K562 (cell line): Measurements from ENCODE around the gene AP2S1. TPM values are rescaled to one million over a fixed set of nuclear protein-coding genes. Genes with fewer than 3 reads are reported as not detected.
A peak's percentile ranks its signal among the peaks of the same experiment; 100 is the strongest.

ENCODE experiments used
- ATAC-seq: fragments of 200-7000 bp; cut with Tn5 transposase; 3 replicates; pipeline ENCODE4 v1.9.1; 2020; ENCODE audit warnings: moderate library complexity
- BruUV-seq: library from RNA; stranded (reverse); fragments of 400-500 nt; replicated peaks from 2 replicates; lab custom pipeline; 2021; lab: Mats Ljungman, UMichigan
- CTCF ChIA-PET: fragments of 300-600 bp; formaldehyde crosslinking; extraction: SDS; loops from one replicate; lab custom pipeline; 2021; ENCODE audit warnings: low intra/inter-chr PET ratio; lab: Yijun Ruan, JAX
- POLR2A ChIA-PET: fragments of 300-600, 350-650 bp; sonication (Branson Sonifier 250); formaldehyde crosslinking; extraction: SDS; loops from one replicate; lab custom pipeline; 2021; ENCODE audit warnings: antibody characterized with exemption, inconsistent platforms; lab: Yijun Ruan, JAX
- DNase-seq, 4 experiments: peaks; one replicate each; pipeline versions ENCODE4 v3.0.0 to v3.0.0-alpha.2; 2011 to 2018; ENCODE audit warnings: low spot score in 3 of 4, mixed read lengths in 3 of 4; ENCODE audit errors: extremely low read depth in 1 of 4
- FAIRE-seq: peaks from 2 replicates; lab custom pipeline; 2011; peaks lifted over from hg19 to GRCh38; lab: Jason Lieb, UNC
- H2AFZ ChIP-seq: 2 replicates; pipeline ENCODE4 v1.6.0; 2011; ENCODE audit warnings: low read depth, low read length, control low read depth, inconsistent platforms
- H3K27ac ChIP-seq: fragments of 200-600 bp; 3 replicates; pipeline ENCODE4 v1.8.0; 2011; ENCODE audit warnings: low read depth, mild to moderate bottlenecking, control low read depth, inconsistent platforms, low read length, moderate library complexity, mixed read lengths; ENCODE audit errors: extremely low read depth
- H3K27me3 ChIP-seq, 2 experiments: fragments of 300-600 bp in 1 of 2; 2 replicates in 1 of 2; 3 replicates in 1 of 2; pipeline versions ENCODE4 v1.6.0 to v1.8.0; 2011; ENCODE audit warnings: inconsistent platforms in 2 of 2, low read length in 2 of 2, mild to moderate bottlenecking in 1 of 2, mixed read lengths in 1 of 2, moderate library complexity in 1 of 2; ENCODE audit not compliant: control insufficient read depth in 2 of 2, insufficient read depth in 2 of 2
- H3K36me3 ChIP-seq: fragments of 300-600 bp; 3 replicates; pipeline ENCODE4 v1.8.0; 2011; ENCODE audit warnings: mild to moderate bottlenecking, low read length, inconsistent platforms; ENCODE audit not compliant: control insufficient read depth, insufficient read depth
- H3K4me1 ChIP-seq, 2 experiments: fragments of 200-600 bp in 1 of 2; replicated peaks in 1 of 2; 2 replicates in 1 of 2; 3 replicates in 1 of 2; pipeline versions ENCODE4 v1.5.1 to v1.8.0; 2011; ENCODE audit warnings: inconsistent platforms in 2 of 2, low read length in 2 of 2, mild to moderate bottlenecking in 1 of 2, mixed read lengths in 1 of 2, moderate library complexity in 1 of 2; ENCODE audit not compliant: control insufficient read depth in 2 of 2, insufficient read depth in 2 of 2
- H3K4me2 ChIP-seq: 2 replicates; pipeline ENCODE4 v1.6.1; 2011; ENCODE audit warnings: low read length, control low read depth, inconsistent platforms, mixed read lengths; ENCODE audit not compliant: insufficient read depth
- H3K4me3 ChIP-seq: fragments of 200-600 bp; sonication (generic), shearing (Covaris generic); 2 replicates; pipeline ENCODE4 v1.5.1; 2016; ENCODE audit warnings: control low read depth, inconsistent platforms
- H3K79me2 ChIP-seq: fragments of 200-600 bp; 3 replicates; pipeline ENCODE4 v1.8.0; 2011; ENCODE audit warnings: low read length, inconsistent platforms; ENCODE audit not compliant: control insufficient read depth, insufficient read depth
- H3K9ac ChIP-seq, 2 experiments: 2 replicates each; pipeline versions ENCODE4 v1.6.0 to v1.6.1; 2011; ENCODE audit warnings: low read depth in 2 of 2, low read length in 2 of 2, control low read depth in 1 of 2, inconsistent platforms in 1 of 2, mild to moderate bottlenecking in 1 of 2, mixed read lengths in 1 of 2; ENCODE audit not compliant: insufficient read depth in 1 of 2
- H3K9me1 ChIP-seq: one replicate; pipeline ENCODE4 v1.6.0; 2011; ENCODE audit warnings: inconsistent platforms, mild to moderate bottlenecking, low read length, moderate library complexity; ENCODE audit not compliant: control insufficient read depth, insufficient read depth
- H3K9me3 ChIP-seq: replicated peaks from 2 replicates; pipeline ENCODE4 v1.5.1; 2011; ENCODE audit warnings: low read depth, low read length, inconsistent platforms; ENCODE audit not compliant: control insufficient read depth, insufficient read depth
- H4K20me1 ChIP-seq: replicated peaks from 2 replicates; pipeline ENCODE4 v1.6.1; 2011; ENCODE audit warnings: low read length, inconsistent platforms, mixed read lengths; ENCODE audit not compliant: control insufficient read depth, insufficient read depth
- ADNP ChIP-seq: fragments of 200-800 bp; sonication (Bioruptor generic); IDR thresholded peaks from 2 replicates; pipeline ENCODE4 v1.6.1; 2016; ENCODE audit warnings: missing genetic modification characterization, missing compliant biosample characterization
- BCOR ChIP-seq: fragments of 450-650 bp; IDR thresholded peaks from 2 replicates; pipeline ENCODE4 v1.6.1; 2016
- BRF1 ChIP-seq: IDR thresholded peaks from 3 replicates; pipeline ENCODE4 v1.6.1; 2011; ENCODE audit warnings: borderline replicate concordance, mild to moderate bottlenecking; ENCODE audit not compliant: insufficient read length; ENCODE audit errors: extremely low read depth
- CBX1 ChIP-seq: sonication (generic); IDR thresholded peaks from 2 replicates; pipeline ENCODE4 v1.6.1; 2016; ENCODE audit warnings: antibody characterized with exemption, low read depth, mild to moderate bottlenecking
- CREB5 ChIP-seq: fragments of 250-450 bp; sonication (Bioruptor Pico); IDR thresholded peaks from 2 replicates; pipeline ENCODE4 v1.5.0; 2020; ENCODE audit warnings: mild to moderate bottlenecking
- FOS ChIP-seq: IDR thresholded peaks from 3 replicates; pipeline ENCODE4 v1.6.1; 2011; ENCODE audit not compliant: insufficient read length; ENCODE audit errors: extremely low read depth
- KDM1A ChIP-seq, 2 experiments: fragments of 450-650 bp; IDR thresholded peaks; 2 replicates each; pipeline ENCODE4 v1.6.1; 2016; ENCODE audit warnings: mild to moderate bottlenecking in 2 of 2
- NKRF ChIP-seq: fragments of 450-650 bp; IDR thresholded peaks from 2 replicates; pipeline ENCODE4 v1.6.1; 2016; ENCODE audit warnings: borderline replicate concordance
- PTBP1 ChIP-seq: fragments of 200-400 bp; formaldehyde crosslinking; IDR thresholded peaks from 2 replicates; pipeline ENCODE4 v1.6.1; 2017; ENCODE audit warnings: low read depth, low read length
- RBM17 ChIP-seq: fragments of 200-400 bp; formaldehyde crosslinking; IDR thresholded peaks from 2 replicates; pipeline ENCODE4 v1.6.1; 2017; ENCODE audit warnings: low read depth, mild to moderate bottlenecking, low read length, borderline replicate concordance
- RBM25 ChIP-seq: fragments of 200-400 bp; formaldehyde crosslinking; IDR thresholded peaks from 2 replicates; pipeline ENCODE4 v1.6.1; 2018; ENCODE audit warnings: low read length, low read depth, moderate library complexity; ENCODE audit not compliant: severe bottlenecking
- SREBF2 ChIP-seq: sonication (generic); formaldehyde crosslinking; IDR thresholded peaks from 2 replicates; pipeline ENCODE4 v1.4.0; 2020; ENCODE audit warnings: mild to moderate bottlenecking, missing genetic modification reagents
- SRSF9 ChIP-seq: fragments of 200-400 bp; formaldehyde crosslinking; IDR thresholded peaks from 2 replicates; pipeline ENCODE4 v1.6.1; 2017; ENCODE audit warnings: low read depth, low read length, borderline replicate concordance
- TBP ChIP-seq: optimal IDR thresholded peaks from 2 replicates; pipeline ENCODE3; 2011; ENCODE audit warnings: low read depth, low read length, improper control_type of control experiment
- TCF15 ChIP-seq: fragments of 250-450 bp; sonication (Bioruptor Pico); IDR thresholded peaks from 2 replicates; pipeline ENCODE4 v1.8.0; 2022; ENCODE audit warnings: moderate library complexity, mild to moderate bottlenecking, inconsistent platforms
- ZKSCAN8 ChIP-seq: fragments of 200-800 bp; sonication (Bioruptor generic); IDR thresholded peaks from 2 replicates; pipeline ENCODE4 v1.6.1; 2016; ENCODE audit warnings: missing genetic modification characterization, missing compliant biosample characterization
- ZNF696 ChIP-seq: fragments of 250-450 bp; sonication (Bioruptor Pico); conservative IDR thresholded peaks from 2 replicates; pipeline ENCODE4 v1.4.0; 2020; ENCODE audit warnings: mild to moderate bottlenecking, moderate library complexity
- WGBS: fragments of 100-300 bp; shearing (Covaris generic); methylation state at CpG from one replicate; pipeline ENCODE4 v1.1.6; 2016; ENCODE audit warnings: low coverage, mixed read lengths; ENCODE audit not compliant: insufficient coverage; ENCODE audit errors: missing lambda C conversion rate; 5-methylcytosine and 5-hydroxymethylcytosine counted together
- in situ Hi-C: fragments of 300-500 bp; cut with MboI; formaldehyde crosslinking; loops from 4 replicates; pipeline ENCODE4 v1.15.0; 2018; ENCODE audit warnings: inconsistent platforms, mixed read lengths
- intact Hi-C: fragments of 100-400 bp; cut with micrococcal nuclease; formaldehyde crosslinking; loops from 2 replicates; pipeline ENCODE4 v1.14.2; 2022
- polyA plus RNA-seq, 8 experiments: library from polyadenylated mRNA; depleted of rRNA in 4 of 8; stranded (reverse) in 5 of 8; unstranded in 3 of 8; fragments of >200 nt; fragmentation: Nextera tagmentation in 2 of 8; fragmentation: Illumina TruSeq in 1 of 8; extraction: Ambion mirVana in 2 of 8; extraction: Trizol in 1 of 8; gene quantifications; 2 replicates each; pipeline versions ENCODE4 v1.2.1 to v1.2.3, GENCODE V29; 2011 to 2014; ENCODE audit warnings: inconsistent platforms in 1 of 8, missing spikeins in 1 of 8
- total RNA-seq, 7 experiments: library from RNA; depleted of rRNA in 6 of 7; stranded (reverse); fragments of >200 nt in 6 of 7; fragmentation: Illumina TruSeq in 2 of 7; extraction: Trizol in 2 of 7; gene quantifications; 2 replicates each; pipeline versions ENCODE4 v1.2.1 to v1.2.3, GENCODE V29; 2011 to 2021; ENCODE audit warnings: low replicate concordance in 1 of 7

AP2S1 gene
- total and polyA plus RNA-seq, 9 of the 15 experiments (the other 6 are each of a cell fraction or from before 2014, with no cell fraction given): 32.4 to 294 (median 136) TPM

- in situ Hi-C loops: no loop called here
- no peaks in the 10 kb centered on the region for H3K9me3 ChIP-seq
- H3K4me2 ChIP-seq: no peak overlapping the region
- H4K20me1 ChIP-seq: peaks cover 9% of the 10 kb centered on the region
- no TSS peak for BruUV-seq
- CTCF ChIA-PET: no interaction called here
- H2AFZ ChIP-seq: no peak overlapping the region
- H3K4me1 ChIP-seq: peaks cover 28 to 43% of the 10 kb centered on the region in 2 experiments
- FAIRE-seq: no peak
- no peak overlapping the region for H3K9ac ChIP-seq
- no peak for DNase-seq
- no peaks in the 10 kb centered on the region for H3K27me3 ChIP-seq
- TF ChIP-seq SRSF9: no peak
- TF ChIP-seq SREBF2 (CRISPR knock-in tag): no peak
- peak; percentile 77 for TF ChIP-seq ADNP (tag)
- TF ChIP-seq RBM25: peak; percentile 95
- TF ChIP-seq ZKSCAN8: no peak
- TF ChIP-seq KDM1A (IDR thresholded peaks at IDR 0.05): peak in 1 of 2 experiments; percentile 69; a peak in 2 of 4 replicates
- TF ChIP-seq FOS: no peak
- TF ChIP-seq CBX1: peak; percentile 40; the same call in 1 of the 2 replicates
- no peak for TF ChIP-seq RBM17
- no peak for TF ChIP-seq BRF1
- TF ChIP-seq NKRF: no peak
- no peak for TF ChIP-seq TBP
- TF ChIP-seq TCF15 (CRISPR knock-in tag): no peak
- no peak for TF ChIP-seq CREB5 (CRISPR knock-in tag)
- no peak for TF ChIP-seq ZNF696 (CRISPR knock-in tag)
- 0 out of 2 replicates have a peak, but pooled peaks have one; percentile 58 for TF ChIP-seq PTBP1
- peak; percentile 89 for TF ChIP-seq BCOR
- TF ChIP-seq, all 486 proteins: peak for 6
- no peak for ATAC-seq
- 94% methylated on average over 2 of the region's 2 CpGs for WGBS
- intact Hi-C loops: no loop called here
- POLR2A ChIA-PET: no interaction called here
- H3K27ac ChIP-seq: no peak overlapping the region
- H3K36me3 ChIP-seq: peaks cover 30% of the 10 kb centered on the region; the same call in 2 of the 3 replicates
- H3K79me2 ChIP-seq: peaks cover 45% of the 10 kb centered on the region
- no peaks in the 10 kb centered on the region for H3K9me1 ChIP-seq
- H3K4me3 ChIP-seq: no peak overlapping the region
Observed at GRCh38 chr19:46848389-46848788, 2.3 kb downstream of the AP2S1 start.
